ENCODE results near the gene ARHGAP44.

Gene ARHGAP44

DNA sequence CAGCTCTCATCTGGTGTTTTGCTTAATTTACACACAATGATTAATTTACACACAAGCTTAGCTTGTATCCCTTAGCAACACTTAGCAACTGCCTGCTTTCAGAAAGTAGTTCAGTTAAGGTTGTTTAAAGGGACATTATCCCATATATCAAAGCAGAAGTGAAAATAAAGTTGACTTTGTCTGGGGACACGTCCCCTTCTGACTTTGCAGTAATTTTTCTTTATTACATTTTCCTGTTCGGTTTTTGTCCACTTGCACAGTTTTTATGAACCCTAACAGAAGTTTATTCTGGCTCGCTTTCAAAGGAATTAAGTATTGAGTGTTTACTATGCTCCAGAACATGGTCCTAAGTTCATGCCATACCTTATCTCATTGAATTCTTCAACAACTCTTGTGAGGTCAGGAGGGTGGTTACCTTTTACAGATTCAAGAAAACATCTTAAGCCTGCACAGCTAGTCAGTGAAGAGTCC, 41.5 kb downstream of the ARHGAP44 start:
- Histone ChIP-seq H3K9ac (ENCODE audit: low read length) (no peak overlapping the region), H3K27ac (ENCODE audit: low read depth, low read length) (no peak overlapping the region), H3K36me3 (ENCODE audit: control insufficient read depth, insufficient read depth, low read length) (no peaks in the 10 kb centered on the region), H3K4me3 (ENCODE audit: low read length) (peak overlapping the region; percentile 33), H3K27me3 (ENCODE audit: control insufficient read depth, insufficient read depth, low read length) (no peaks in the 10 kb centered on the region), H3K4me1 (ENCODE audit: control insufficient read depth, insufficient read depth, low read length) (no peaks in the 10 kb centered on the region)

DNA sequence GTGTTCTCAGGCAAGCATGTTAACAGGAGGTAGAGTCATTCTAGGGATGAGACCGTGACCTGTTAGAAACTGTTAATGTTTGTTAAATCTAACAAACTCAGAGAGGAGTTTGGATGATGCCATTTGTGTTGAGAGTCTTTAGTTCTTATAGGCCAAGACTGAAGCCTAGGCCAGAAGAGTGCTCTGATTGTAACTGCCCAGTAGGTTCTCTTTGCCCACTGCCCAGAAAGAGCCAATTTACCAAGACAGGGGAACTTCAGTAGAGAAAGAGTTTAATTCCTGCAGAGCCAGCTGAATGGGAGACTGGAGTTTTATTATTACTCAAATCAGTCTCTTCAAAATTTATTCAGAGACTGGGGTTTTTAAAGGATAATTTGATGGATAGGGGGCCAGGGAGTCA, 42.5 kb downstream of the ARHGAP44 start:
- H3K27ac ChIP-seq (ENCODE audit: low read depth, low read length) = no peak overlapping the region

GRCh38 chr17:12839042-12839441, 49.7 kb downstream of the ARHGAP44 start:
- Histone ChIP-seq H3K4me3 (ENCODE audit: low read length) (no peak overlapping the region), H3K36me3 (ENCODE audit: control insufficient read depth, insufficient read depth, low read length) (no peaks in the 10 kb centered on the region), H3K9ac (ENCODE audit: low read length) (no peak overlapping the region), H3K4me1 (ENCODE audit: control insufficient read depth, insufficient read depth, low read length) (no peaks in the 10 kb centered on the region), H3K27ac (ENCODE audit: low read depth, low read length) (no peak overlapping the region), H3K27me3 (ENCODE audit: control insufficient read depth, insufficient read depth, low read length) (no peaks in the 10 kb centered on the region)

More for the DNA sequence above, 42.5 kb downstream of the ARHGAP44 start:
- Histone ChIP-seq H3K27me3 (ENCODE audit: control insufficient read depth, insufficient read depth, low read length) (no peaks in the 10 kb centered on the region), H3K9ac (ENCODE audit: low read length) (no peak overlapping the region), H3K36me3 (ENCODE audit: control insufficient read depth, insufficient read depth, low read length) (no peaks in the 10 kb centered on the region), H3K4me1 (ENCODE audit: control insufficient read depth, insufficient read depth, low read length) (no peaks in the 10 kb centered on the region), H3K4me3 (ENCODE audit: low read length) (no peak overlapping the region)

- Histone ChIP-seq H3K27ac (ENCODE audit: low read depth, low read length) (no peak overlapping the region), H3K27me3 (ENCODE audit: control insufficient read depth, insufficient read depth, low read length) (no peaks in the 10 kb centered on the region), H3K4me1 (ENCODE audit: control insufficient read depth, insufficient read depth, low read length) (no peaks in the 10 kb centered on the region), H3K4me3 (ENCODE audit: low read length) (no peak overlapping the region), H3K9ac (ENCODE audit: low read length) (no peak overlapping the region), H3K36me3 (ENCODE audit: control insufficient read depth, insufficient read depth, low read length) (no peaks in the 10 kb centered on the region)
Measured at GRCh38 chr17:12842936-12843335, 53.6 kb downstream of the ARHGAP44 start.

GRCh38 chr17:12850996-12851395, 61.7 kb downstream of the ARHGAP44 start:
- no peaks in the 10 kb centered on the region for H3K36me3 ChIP-seq (ENCODE audit: control insufficient read depth, insufficient read depth, low read length)
- no peaks in the 10 kb centered on the region for H3K27me3 ChIP-seq (ENCODE audit: control insufficient read depth, insufficient read depth, low read length)
- H3K4me1 ChIP-seq (ENCODE audit: control insufficient read depth, insufficient read depth, low read length) = no peaks in the 10 kb centered on the region
- no peak overlapping the region for H3K9ac ChIP-seq (ENCODE audit: low read length)
- no peak overlapping the region for H3K27ac ChIP-seq (ENCODE audit: low read depth, low read length)
- H3K4me3 ChIP-seq (ENCODE audit: low read length) = no peak overlapping the region

- no peak overlapping the region for H3K27ac ChIP-seq (ENCODE audit: low read depth, low read length)
Measured at GRCh38 chr17:12851901-12852435, 62.7 kb downstream of the ARHGAP44 start.

GRCh38 chr17:12853921-12854320, 64.6 kb downstream of the ARHGAP44 start:
- Histone ChIP-seq H3K9ac (ENCODE audit: low read length) (no peak overlapping the region), H3K27me3 (ENCODE audit: control insufficient read depth, insufficient read depth, low read length) (no peaks in the 10 kb centered on the region), H3K36me3 (ENCODE audit: control insufficient read depth, insufficient read depth, low read length) (no peaks in the 10 kb centered on the region)

More at GRCh38 chr17:12851901-12852435, 62.7 kb downstream of the ARHGAP44 start:
- no peaks in the 10 kb centered on the region for H3K36me3 ChIP-seq (ENCODE audit: control insufficient read depth, insufficient read depth, low read length)
- H3K4me3 ChIP-seq (ENCODE audit: low read length) = no peak overlapping the region
- H3K27me3 ChIP-seq (ENCODE audit: control insufficient read depth, insufficient read depth, low read length) = no peaks in the 10 kb centered on the region
- H3K4me1 ChIP-seq (ENCODE audit: control insufficient read depth, insufficient read depth, low read length) = no peaks in the 10 kb centered on the region
- H3K9ac ChIP-seq (ENCODE audit: low read length) = no peak overlapping the region

GRCh38 chr17:12856416-12856815, 67.1 kb downstream of the ARHGAP44 start:
- no peak overlapping the region for H3K4me3 ChIP-seq (ENCODE audit: low read length)
- no peaks in the 10 kb centered on the region for H3K36me3 ChIP-seq (ENCODE audit: control insufficient read depth, insufficient read depth, low read length)
- no peaks in the 10 kb centered on the region for H3K27me3 ChIP-seq (ENCODE audit: control insufficient read depth, insufficient read depth, low read length)
- no peak overlapping the region for H3K27ac ChIP-seq (ENCODE audit: low read depth, low read length)
- no peaks in the 10 kb centered on the region for H3K4me1 ChIP-seq (ENCODE audit: control insufficient read depth, insufficient read depth, low read length)
- H3K9ac ChIP-seq (ENCODE audit: low read length) = no peak overlapping the region

More at GRCh38 chr17:12853921-12854320, 64.6 kb downstream of the ARHGAP44 start:
- Histone ChIP-seq H3K4me3 (ENCODE audit: low read length) (no peak overlapping the region), H3K4me1 (ENCODE audit: control insufficient read depth, insufficient read depth, low read length) (no peaks in the 10 kb centered on the region), H3K27ac (ENCODE audit: low read depth, low read length) (no peak overlapping the region)

DNA sequence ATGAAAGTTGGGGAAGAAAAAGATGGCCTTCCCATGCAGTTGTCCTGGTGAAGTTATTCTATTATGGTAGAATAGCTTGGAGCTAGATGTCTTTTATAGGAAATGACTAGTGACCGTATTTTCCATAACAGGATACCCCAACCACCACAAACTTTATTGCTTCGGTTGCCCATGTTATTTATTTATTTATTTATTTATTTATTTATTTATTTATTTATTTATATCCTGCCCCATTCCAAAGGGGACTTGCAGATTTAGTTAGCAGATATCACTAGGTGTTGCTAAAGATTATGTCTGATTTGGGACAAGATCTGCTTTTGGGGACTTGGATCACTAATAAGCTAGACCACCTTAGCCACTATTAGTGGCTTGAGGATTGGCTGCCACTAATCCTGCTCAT, 68.3 kb downstream of the ARHGAP44 start:
- Histone ChIP-seq H3K36me3 (ENCODE audit: control insufficient read depth, insufficient read depth, low read length) (no peaks in the 10 kb centered on the region), H3K4me1 (ENCODE audit: control insufficient read depth, insufficient read depth, low read length) (no peaks in the 10 kb centered on the region), H3K4me3 (ENCODE audit: low read length) (no peak overlapping the region), H3K27ac (ENCODE audit: low read depth, low read length) (no peak overlapping the region), H3K27me3 (ENCODE audit: control insufficient read depth, insufficient read depth, low read length) (no peaks in the 10 kb centered on the region), H3K9ac (ENCODE audit: low read length) (no peak overlapping the region)

GRCh38 chr17:12859520-12859919, 70.2 kb downstream of the ARHGAP44 start:
- Histone ChIP-seq H3K4me1 (ENCODE audit: control insufficient read depth, insufficient read depth, low read length) (no peaks in the 10 kb centered on the region), H3K9ac (ENCODE audit: low read length) (no peak overlapping the region), H3K36me3 (ENCODE audit: control insufficient read depth, insufficient read depth, low read length) (no peaks in the 10 kb centered on the region), H3K4me3 (ENCODE audit: low read length) (no peak overlapping the region), H3K27me3 (ENCODE audit: control insufficient read depth, insufficient read depth, low read length) (no peaks in the 10 kb centered on the region), H3K27ac (ENCODE audit: low read depth, low read length) (no peak overlapping the region)

DNA sequence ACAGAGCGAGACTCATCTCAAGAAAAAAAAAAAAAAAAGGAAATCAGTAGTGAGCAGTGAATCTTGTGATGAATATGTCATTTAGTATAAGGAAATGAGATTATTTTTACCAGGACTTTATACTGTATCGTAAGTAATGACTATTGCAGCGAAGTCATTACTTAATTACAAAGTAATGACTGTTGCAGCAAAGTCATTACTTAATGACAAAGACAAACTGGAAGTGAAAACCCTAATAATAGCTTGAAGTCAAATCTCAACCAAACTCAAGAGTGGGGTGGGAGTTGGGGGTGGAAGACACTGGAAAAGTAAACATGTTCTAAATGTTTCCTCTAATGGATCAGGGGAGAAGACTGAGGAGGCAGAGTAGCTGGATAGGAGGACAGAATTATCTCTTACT, 76.5 kb downstream of the ARHGAP44 start:
- H3K9ac ChIP-seq (ENCODE audit: low read length) = no peak overlapping the region
- H3K4me3 ChIP-seq (ENCODE audit: low read length) = no peak overlapping the region
- H3K27ac ChIP-seq (ENCODE audit: low read depth, low read length) = no peak overlapping the region
- no peaks in the 10 kb centered on the region for H3K4me1 ChIP-seq (ENCODE audit: control insufficient read depth, insufficient read depth, low read length)
- H3K27me3 ChIP-seq (ENCODE audit: control insufficient read depth, insufficient read depth, low read length) = no peaks in the 10 kb centered on the region
- H3K36me3 ChIP-seq (ENCODE audit: control insufficient read depth, insufficient read depth, low read length) = no peaks in the 10 kb centered on the region

DNA sequence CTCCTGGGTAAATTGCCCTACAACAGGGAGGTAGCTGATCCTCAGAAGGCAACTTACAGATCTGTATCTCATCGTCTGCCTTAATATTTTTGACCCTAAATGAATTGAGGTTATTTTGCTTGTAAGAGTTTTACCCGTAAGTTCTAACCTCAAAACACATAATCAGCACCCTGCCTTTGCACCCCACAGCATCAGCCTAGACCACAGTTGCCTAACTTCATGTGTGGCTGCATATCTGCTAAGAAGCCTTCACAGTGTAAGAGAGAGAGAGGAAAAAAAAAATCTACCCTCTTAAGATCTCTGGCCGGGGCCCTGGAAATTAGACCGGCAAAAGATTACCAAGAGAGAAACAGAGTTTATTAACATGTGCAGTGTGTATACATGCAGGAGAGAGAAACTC, 76.9 kb downstream of the ARHGAP44 start:
- H3K4me3 ChIP-seq (ENCODE audit: low read length) = no peak overlapping the region
- H3K27me3 ChIP-seq (ENCODE audit: control insufficient read depth, insufficient read depth, low read length) = no peaks in the 10 kb centered on the region
- H3K4me1 ChIP-seq (ENCODE audit: control insufficient read depth, insufficient read depth, low read length) = no peaks in the 10 kb centered on the region
- no peaks in the 10 kb centered on the region for H3K36me3 ChIP-seq (ENCODE audit: control insufficient read depth, insufficient read depth, low read length)
- no peak overlapping the region for H3K9ac ChIP-seq (ENCODE audit: low read length)
- H3K27ac ChIP-seq (ENCODE audit: low read depth, low read length) = no peak overlapping the region

DNA sequence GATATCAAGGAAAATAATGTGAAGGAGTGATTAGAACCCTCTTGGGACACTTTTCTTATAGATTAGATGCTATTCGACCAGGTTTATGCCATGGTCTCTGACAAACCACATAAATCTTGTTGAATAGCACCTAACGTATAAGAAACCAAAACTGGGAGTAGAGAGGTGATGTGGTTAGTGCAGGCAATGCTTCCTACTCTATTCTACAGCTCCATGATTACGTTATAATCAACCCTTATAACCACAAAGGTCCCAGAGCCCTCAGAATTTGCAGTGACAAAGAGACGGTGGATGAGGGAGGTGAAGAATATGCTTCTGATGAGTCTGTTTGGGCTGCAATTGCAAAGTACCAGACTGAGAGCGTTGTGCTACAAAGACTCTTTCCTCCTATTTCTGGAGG, 78.4 kb downstream of the ARHGAP44 start:
- no peak overlapping the region for H3K9ac ChIP-seq (ENCODE audit: low read length)
- no peak overlapping the region for H3K4me3 ChIP-seq (ENCODE audit: low read length)
- H3K36me3 ChIP-seq (ENCODE audit: control insufficient read depth, insufficient read depth, low read length) = no peaks in the 10 kb centered on the region
- H3K27me3 ChIP-seq (ENCODE audit: control insufficient read depth, insufficient read depth, low read length) = no peaks in the 10 kb centered on the region
- no peak overlapping the region for H3K27ac ChIP-seq (ENCODE audit: low read depth, low read length)
- H3K4me1 ChIP-seq (ENCODE audit: control insufficient read depth, insufficient read depth, low read length) = no peaks in the 10 kb centered on the region

Data from rectal smooth muscle tissue (tissue), 1 donor.